GM23338 (cell line): Measurements from ENCODE around the gene CCNK. TPM values are rescaled to one million over a fixed set of nuclear protein-coding genes. Genes with fewer than 3 reads are reported as not detected.

Experiments used
- ATAC-seq: fragments of 200-7000 bp; cut with Tn5 transposase; 3 replicates; pipeline ENCODE4 v1.9.1; 2020
- DNase-seq: peaks from one replicate; pipeline ENCODE4 v3.0.0-alpha.2; 2015; ENCODE audit warnings: low spot score
- H2AFZ ChIP-seq: fragments of 200-600 bp; sonication (generic); 2 replicates; pipeline ENCODE4 v1.8.0; 2016; ENCODE audit warnings: antibody characterized with exemption, mild to moderate bottlenecking, moderate library complexity
- H3F3A ChIP-seq: fragments of 200-600 bp; sonication (generic); replicated peaks from 2 replicates; pipeline ENCODE4 v1.8.0; 2017; ENCODE audit warnings: antibody characterized with exemption, mixed run types, low read depth
- H3K27ac ChIP-seq: fragments of 200-600 bp; sonication (generic); 2 replicates; pipeline ENCODE4 v1.6.1; 2016; ENCODE audit warnings: low read depth
- H3K27me3 ChIP-seq: fragments of 200-600 bp; sonication (generic); 2 replicates; pipeline ENCODE4 v1.8.0; 2016; ENCODE audit warnings: mild to moderate bottlenecking, mixed run types, moderate library complexity; ENCODE audit not compliant: insufficient read depth
- H3K36me3 ChIP-seq: fragments of 200-600 bp; sonication (generic); 2 replicates; pipeline ENCODE4 v1.8.0; 2016; ENCODE audit warnings: mild to moderate bottlenecking; ENCODE audit not compliant: insufficient read depth
- H3K4me1 ChIP-seq: fragments of 200-600 bp; sonication (generic); 2 replicates; pipeline ENCODE4 v1.8.0; 2016; ENCODE audit warnings: mild to moderate bottlenecking, moderate library complexity; ENCODE audit not compliant: insufficient read depth
- H3K4me2 ChIP-seq: fragments of 200-600 bp; sonication (generic); 2 replicates; pipeline ENCODE4 v1.7.1; 2017; ENCODE audit warnings: mixed run types
- H3K4me3 ChIP-seq: fragments of 200-600 bp; sonication (generic); 2 replicates; pipeline ENCODE4 v1.6.1; 2016; ENCODE audit warnings: mixed run types
- H3K79me2 ChIP-seq: fragments of 200-600 bp; sonication (generic); replicated peaks from 2 replicates; pipeline ENCODE4 v1.8.0; 2017; ENCODE audit warnings: mild to moderate bottlenecking; ENCODE audit not compliant: insufficient read depth
- H3K9me2 ChIP-seq: fragments of 200-600 bp; sonication (generic); 2 replicates; pipeline ENCODE4 v1.8.0; 2017; ENCODE audit not compliant: insufficient read depth
- H4K20me1 ChIP-seq: fragments of 200-600 bp; sonication (generic); replicated peaks from 2 replicates; pipeline ENCODE4 v1.8.0; 2017; ENCODE audit warnings: mild to moderate bottlenecking; ENCODE audit not compliant: insufficient read depth
- H3K27ac Mint-ChIP-seq: 2 replicates; pipeline ENCODE4 v1.8.0; 2020; ENCODE audit warnings: inconsistent platforms, mild to moderate bottlenecking, moderate library complexity, mixed read lengths
- H3K27me3 Mint-ChIP-seq: 3 replicates; pipeline ENCODE4 v1.8.0; 2022; ENCODE audit warnings: low read depth, mild to moderate bottlenecking, moderate library complexity, mixed read lengths, inconsistent platforms; ENCODE audit not compliant: insufficient read depth, poor library complexity
- H3K36me3 Mint-ChIP-seq: 3 replicates; pipeline ENCODE4 v1.8.0; 2021; ENCODE audit warnings: low read depth, mild to moderate bottlenecking, inconsistent platforms, moderate library complexity, mixed read lengths
- H3K4me1 Mint-ChIP-seq: 3 replicates; pipeline ENCODE4 v1.8.0; 2020; ENCODE audit warnings: mild to moderate bottlenecking, inconsistent platforms, mixed read lengths
- H3K4me3 Mint-ChIP-seq: 3 replicates; pipeline ENCODE4 v1.8.0; 2021; ENCODE audit warnings: moderate library complexity, mild to moderate bottlenecking, inconsistent platforms, mixed read lengths
- H3K9me3 Mint-ChIP-seq: 3 replicates; pipeline ENCODE4 v1.8.0; 2020; ENCODE audit warnings: moderate library complexity, mild to moderate bottlenecking, inconsistent platforms, mixed read lengths
- CTCF ChIP-seq, 2 experiments: fragments of 200-600 bp in 1 of 2; sonication (generic) in 1 of 2; conservative IDR thresholded peaks; 2 replicates each; pipeline versions ENCODE4 v1.5.1 to v1.6.1; 2016 to 2017; ENCODE audit warnings: antibody characterized with exemption in 2 of 2, low read depth in 2 of 2, mild to moderate bottlenecking in 2 of 2, moderate library complexity in 1 of 2
- EZH2 ChIP-seq: fragments of 200-600 bp; sonication (generic); IDR thresholded peaks from one replicate; pipeline ENCODE4 v1.8.0; 2017; ENCODE audit warnings: antibody characterized with exemption, mild to moderate bottlenecking, low read depth; ENCODE audit not compliant: unreplicated experiment
- EZH2phosphoT487 ChIP-seq: fragments of 200-600 bp; sonication (generic); IDR thresholded peaks from one replicate; pipeline ENCODE4 v1.8.1; 2018; ENCODE audit warnings: antibody characterized with exemption; ENCODE audit not compliant: unreplicated experiment
- JUNB ChIP-seq: IDR thresholded peaks from one replicate; pipeline ENCODE4 v1.6.1; 2016; ENCODE audit warnings: antibody characterized with exemption; ENCODE audit not compliant: unreplicated experiment
- NANOG ChIP-seq: IDR thresholded peaks from 2 replicates; pipeline ENCODE4 v1.6.1; 2016; ENCODE audit warnings: antibody characterized with exemption, borderline replicate concordance
- POLR2AphosphoS5 ChIP-seq: IDR thresholded peaks from 2 replicates; pipeline ENCODE4 v1.6.1; 2016; ENCODE audit warnings: antibody characterized with exemption, low read depth
- STAT1 ChIP-seq: IDR thresholded peaks from one replicate; pipeline ENCODE4 v1.6.1; 2016; ENCODE audit warnings: antibody characterized with exemption; ENCODE audit not compliant: unreplicated experiment
- ZNF114 ChIP-seq: fragments of 250-450 bp; sonication (Bioruptor Pico); IDR thresholded peaks from 2 replicates; pipeline ENCODE4 v1.5.0; 2020; ENCODE audit warnings: mild to moderate bottlenecking, moderate library complexity
- ZNF331 ChIP-seq: fragments of 250-450 bp; sonication (Bioruptor Pico); IDR thresholded peaks from 2 replicates; pipeline ENCODE4 v1.5.0; 2020; ENCODE audit warnings: low read depth, mild to moderate bottlenecking, moderate library complexity
- polyA plus RNA-seq: library from polyadenylated mRNA; unstranded; fragments of >200 nt; fragmentation: Nextera tagmentation; extraction: Ambion mirVana; gene quantifications from 2 replicates; pipeline ENCODE4 v1.2.1, GENCODE V29; 2016
- total RNA-seq: library from RNA; depleted of rRNA; stranded (reverse); fragments of >200 nt; shearing (Covaris generic); gene quantifications from 2 replicates; pipeline ENCODE4 v1.2.3, GENCODE V29; 2014
- TF ChIP-seq, protein P1 (sequence below): fragments of 250-450 bp; sonication (Bioruptor Pico); IDR thresholded peaks from 2 replicates; pipeline ENCODE4 v1.5.0; 2020; ENCODE audit warnings: mild to moderate bottlenecking, moderate library complexity

Gene CCNK
- total and polyA plus RNA-seq, 2 experiments from 2014 or later: 54.0 to 60.6 TPM

DNA sequence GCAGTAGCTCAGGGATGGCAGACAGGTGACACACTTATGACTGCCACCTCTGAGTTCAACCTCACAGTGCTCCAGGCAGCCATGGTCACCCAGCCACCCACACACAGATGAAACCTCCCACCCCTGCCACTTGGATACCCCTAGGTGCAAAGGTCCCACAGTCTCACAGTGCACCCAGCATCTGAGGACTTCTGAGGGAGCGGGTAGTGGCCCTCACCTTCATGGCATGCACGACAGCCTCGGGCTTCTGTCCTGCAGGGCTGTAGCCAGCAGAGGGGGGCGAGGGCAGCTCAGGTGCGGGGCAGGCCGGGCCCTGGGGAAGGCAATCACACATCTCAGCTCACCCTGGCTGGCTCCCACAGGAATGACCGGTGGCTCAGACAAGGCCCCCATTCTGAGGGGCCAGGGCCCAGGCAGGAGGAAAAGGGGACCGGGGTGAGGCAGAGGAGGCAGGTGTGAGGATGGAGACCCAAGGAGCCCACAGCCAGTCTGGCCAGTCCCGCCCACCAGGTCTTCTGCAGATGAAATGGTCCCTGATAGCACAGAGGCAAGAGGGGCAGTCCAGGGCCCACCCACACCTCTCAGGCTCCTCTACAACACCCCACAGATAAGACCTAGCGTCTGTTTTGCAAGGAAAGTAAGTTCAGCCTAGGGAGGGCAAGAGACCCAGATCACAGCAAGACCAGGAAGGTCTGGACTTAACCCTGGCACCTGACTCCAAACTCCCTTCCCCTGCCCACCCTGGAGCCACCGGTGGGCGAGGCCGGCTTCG, 35.8 kb downstream of the CCNK start:
- H3K4me1 Mint-ChIP-seq: peaks cover 7% of the 10 kb centered on the region; the same call in 2 of the 3 replicates

GRCh38 chr14:99517643-99518381, 36.6 kb downstream of the CCNK start:
- H3K27me3 Mint-ChIP-seq: peaks cover 19% of the 10 kb centered on the region

More for the DNA sequence above, 35.8 kb downstream of the CCNK start:
- Mint-ChIP-seq H3K36me3 (peaks cover 5% of the 10 kb centered on the region; the same call in 2 of the 3 replicates), H3K4me3 (no peak overlapping the region), H3K27me3 (peaks cover 16% of the 10 kb centered on the region), H3K27ac (no peak overlapping the region), H3K9me3 (no peaks in the 10 kb centered on the region)
- Histone ChIP-seq H3K36me3 (no peaks in the 10 kb centered on the region), H3K4me3 (no peak overlapping the region), H3K4me2 (no peak overlapping the region), H3K9me2 (no peaks in the 10 kb centered on the region), H4K20me1 (no peaks in the 10 kb centered on the region; the same call in 1 of the 2 replicates), H3K27me3 (no peaks in the 10 kb centered on the region), H3F3A (no peaks in the 10 kb centered on the region), H3K79me2 (no peaks in the 10 kb centered on the region), H3K4me1 (no peaks in the 10 kb centered on the region), H3K27ac (no peak overlapping the region), H2AFZ (no peak overlapping the region)
- ATAC-seq (peak; percentile 7; the same call in 1 of the 3 replicates), DNase-seq (no peak)
- TF ChIP-seq NANOG: no peak
- peak in 1 of 2 experiments; percentile 31; a peak in 1 of 4 replicates for TF ChIP-seq CTCF (conservative IDR thresholded peaks at IDR 0.05; ENCODE audit: low read depth in 2 of 2)

More at GRCh38 chr14:99517643-99518381, 36.6 kb downstream of the CCNK start:
- Histone ChIP-seq H3K4me3 (no peak overlapping the region), H3K4me1 (peaks cover 3% of the 10 kb centered on the region), H3K27me3 (no peaks in the 10 kb centered on the region), H3K9me2 (no peaks in the 10 kb centered on the region), H3K27ac (no peak overlapping the region), H2AFZ (no peak overlapping the region), H3K4me2 (no peak overlapping the region), H3F3A (no peaks in the 10 kb centered on the region), H3K36me3 (no peaks in the 10 kb centered on the region), H3K79me2 (no peaks in the 10 kb centered on the region), H4K20me1 (no peaks in the 10 kb centered on the region; the same call in 1 of the 2 replicates)
- peaks cover 14% of the 10 kb centered on the region for H3K4me1 Mint-ChIP-seq
- H3K27ac Mint-ChIP-seq: no peak overlapping the region
- no peak overlapping the region for H3K4me3 Mint-ChIP-seq
- DNase-seq (no peak), ATAC-seq (peak; percentile 5)
- no peaks in the 10 kb centered on the region for H3K9me3 Mint-ChIP-seq
- no peak for TF ChIP-seq POLR2AphosphoS5
- no peak for TF ChIP-seq STAT1
- no peak for TF ChIP-seq EZH2
- no peak for TF ChIP-seq ZNF331 (CRISPR knock-in tag)
- TF ChIP-seq, protein P1, sequence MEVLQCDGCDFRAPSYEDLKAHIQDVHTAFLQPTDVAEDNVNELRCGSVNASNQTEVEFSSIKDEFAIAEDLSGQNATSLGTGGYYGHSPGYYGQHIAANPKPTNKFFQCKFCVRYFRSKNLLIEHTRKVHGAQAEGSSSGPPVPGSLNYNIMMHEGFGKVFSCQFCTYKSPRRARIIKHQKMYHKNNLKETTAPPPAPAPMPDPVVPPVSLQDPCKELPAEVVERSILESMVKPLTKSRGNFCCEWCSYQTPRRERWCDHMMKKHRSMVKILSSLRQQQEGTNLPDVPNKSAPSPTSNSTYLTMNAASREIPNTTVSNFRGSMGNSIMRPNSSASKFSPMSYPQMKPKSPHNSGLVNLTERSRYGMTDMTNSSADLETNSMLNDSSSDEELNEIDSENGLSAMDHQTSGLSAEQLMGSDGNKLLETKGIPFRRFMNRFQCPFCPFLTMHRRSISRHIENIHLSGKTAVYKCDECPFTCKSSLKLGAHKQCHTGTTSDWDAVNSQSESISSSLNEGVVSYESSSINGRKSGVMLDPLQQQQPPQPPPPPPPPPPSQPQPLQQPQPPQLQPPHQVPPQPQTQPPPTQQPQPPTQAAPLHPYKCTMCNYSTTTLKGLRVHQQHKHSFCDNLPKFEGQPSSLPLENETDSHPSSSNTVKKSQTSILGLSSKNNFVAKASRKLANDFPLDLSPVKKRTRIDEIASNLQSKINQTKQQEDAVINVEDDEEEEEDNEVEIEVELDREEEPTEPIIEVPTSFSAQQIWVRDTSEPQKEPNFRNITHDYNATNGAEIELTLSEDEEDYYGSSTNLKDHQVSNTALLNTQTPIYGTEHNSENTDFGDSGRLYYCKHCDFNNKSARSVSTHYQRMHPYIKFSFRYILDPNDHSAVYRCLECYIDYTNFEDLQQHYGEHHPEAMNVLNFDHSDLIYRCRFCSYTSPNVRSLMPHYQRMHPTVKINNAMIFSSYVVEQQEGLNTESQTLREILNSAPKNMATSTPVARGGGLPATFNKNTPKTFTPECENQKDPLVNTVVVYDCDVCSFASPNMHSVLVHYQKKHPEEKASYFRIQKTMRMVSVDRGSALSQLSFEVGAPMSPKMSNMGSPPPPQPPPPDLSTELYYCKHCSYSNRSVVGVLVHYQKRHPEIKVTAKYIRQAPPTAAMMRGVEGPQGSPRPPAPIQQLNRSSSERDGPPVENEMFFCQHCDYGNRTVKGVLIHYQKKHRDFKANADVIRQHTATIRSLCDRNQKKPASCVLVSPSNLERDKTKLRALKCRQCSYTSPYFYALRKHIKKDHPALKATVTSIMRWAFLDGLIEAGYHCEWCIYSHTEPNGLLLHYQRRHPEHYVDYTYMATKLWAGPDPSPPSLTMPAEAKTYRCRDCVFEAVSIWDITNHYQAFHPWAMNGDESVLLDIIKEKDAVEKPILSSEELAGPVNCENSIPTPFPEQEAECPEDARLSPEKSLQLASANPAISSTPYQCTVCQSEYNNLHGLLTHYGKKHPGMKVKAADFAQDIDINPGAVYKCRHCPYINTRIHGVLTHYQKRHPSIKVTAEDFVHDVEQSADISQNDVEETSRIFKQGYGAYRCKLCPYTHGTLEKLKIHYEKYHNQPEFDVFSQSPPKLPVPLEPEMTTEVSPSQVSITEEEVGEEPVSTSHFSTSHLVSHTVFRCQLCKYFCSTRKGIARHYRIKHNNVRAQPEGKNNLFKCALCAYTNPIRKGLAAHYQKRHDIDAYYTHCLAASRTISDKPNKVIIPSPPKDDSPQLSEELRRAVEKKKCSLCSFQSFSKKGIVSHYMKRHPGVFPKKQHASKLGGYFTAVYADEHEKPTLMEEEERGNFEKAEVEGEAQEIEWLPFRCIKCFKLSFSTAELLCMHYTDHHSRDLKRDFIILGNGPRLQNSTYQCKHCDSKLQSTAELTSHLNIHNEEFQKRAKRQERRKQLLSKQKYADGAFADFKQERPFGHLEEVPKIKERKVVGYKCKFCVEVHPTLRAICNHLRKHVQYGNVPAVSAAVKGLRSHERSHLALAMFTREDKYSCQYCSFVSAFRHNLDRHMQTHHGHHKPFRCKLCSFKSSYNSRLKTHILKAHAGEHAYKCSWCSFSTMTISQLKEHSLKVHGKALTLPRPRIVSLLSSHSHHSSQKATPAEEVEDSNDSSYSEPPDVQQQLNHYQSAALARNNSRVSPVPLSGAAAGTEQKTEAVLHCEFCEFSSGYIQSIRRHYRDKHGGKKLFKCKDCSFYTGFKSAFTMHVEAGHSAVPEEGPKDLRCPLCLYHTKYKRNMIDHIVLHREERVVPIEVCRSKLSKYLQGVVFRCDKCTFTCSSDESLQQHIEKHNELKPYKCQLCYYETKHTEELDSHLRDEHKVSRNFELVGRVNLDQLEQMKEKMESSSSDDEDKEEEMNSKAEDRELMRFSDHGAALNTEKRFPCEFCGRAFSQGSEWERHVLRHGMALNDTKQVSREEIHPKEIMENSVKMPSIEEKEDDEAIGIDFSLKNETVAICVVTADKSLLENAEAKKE (CRISPR knock-in tag): no peak
- no peak for TF ChIP-seq EZH2phosphoT487
- no peak for TF ChIP-seq ZNF114
- TF ChIP-seq JUNB: no peak
- no peaks in the 10 kb centered on the region; the same call in 2 of the 3 replicates for H3K36me3 Mint-ChIP-seq
